Upper lobe of right lung (tissue), 1 donor: ENCODE data around the gene CTNNA3. TPM values are rescaled to one million over a fixed set of nuclear protein-coding genes. Genes with fewer than 3 reads are reported as not detected.

Experiments used
- ATAC-seq: fragments of 200-7000 bp; cut with Tn5 transposase; one replicate; pipeline ENCODE4 v1.9.1; 2020; ENCODE audit warnings: mild to moderate bottlenecking, moderate library complexity
- DNase-seq: peaks from one replicate; pipeline ENCODE4 v3.0.0-alpha.2; 2020
- H3K27ac ChIP-seq: fragments of 200-600 bp; one replicate; pipeline ENCODE4 v1.8.0; 2022
- H3K27me3 ChIP-seq: fragments of 200-600 bp; one replicate; pipeline ENCODE4 v1.8.0; 2022; ENCODE audit warnings: mild to moderate bottlenecking
- H3K36me3 ChIP-seq: fragments of 200-600 bp; one replicate; pipeline ENCODE4 v1.8.0; 2022
- H3K4me1 ChIP-seq: fragments of 200-600 bp; one replicate; pipeline ENCODE4 v1.8.0; 2022
- H3K4me3 ChIP-seq: fragments of 200-600 bp; one replicate; pipeline ENCODE4 v1.8.0; 2022; ENCODE audit warnings: mild to moderate bottlenecking
- H3K9me3 ChIP-seq: fragments of 200-600 bp; one replicate; pipeline ENCODE4 v1.8.0; 2022
- intact Hi-C: fragments of 100-400 bp; cut with DNase I; formaldehyde crosslinking; loops from one replicate; pipeline ENCODE4 v1.11.0; 2022
- total RNA-seq: library from RNA; stranded (reverse); fragmentation: NEBNext Ultra II Directional; extraction: Animal tissue kit (Norgen Biotek cat#: 25700); gene quantifications from one replicate; pipeline ENCODE4 v1.2.1, GENCODE V29; 2021
- TF ChIP-seq, protein P1 (sequence below): fragments of 200-600 bp; IDR thresholded peaks from one replicate; pipeline ENCODE4 v1.8.0; 2022; ENCODE audit warnings: antibody characterized with exemption
- donor health status: DM: no; HTN: yes; CAD: no; lungs with severe emphysema.

Gene CTNNA3
- total RNA-seq, 1 donor from 2014 or later = 0.67 TPM

DNA sequence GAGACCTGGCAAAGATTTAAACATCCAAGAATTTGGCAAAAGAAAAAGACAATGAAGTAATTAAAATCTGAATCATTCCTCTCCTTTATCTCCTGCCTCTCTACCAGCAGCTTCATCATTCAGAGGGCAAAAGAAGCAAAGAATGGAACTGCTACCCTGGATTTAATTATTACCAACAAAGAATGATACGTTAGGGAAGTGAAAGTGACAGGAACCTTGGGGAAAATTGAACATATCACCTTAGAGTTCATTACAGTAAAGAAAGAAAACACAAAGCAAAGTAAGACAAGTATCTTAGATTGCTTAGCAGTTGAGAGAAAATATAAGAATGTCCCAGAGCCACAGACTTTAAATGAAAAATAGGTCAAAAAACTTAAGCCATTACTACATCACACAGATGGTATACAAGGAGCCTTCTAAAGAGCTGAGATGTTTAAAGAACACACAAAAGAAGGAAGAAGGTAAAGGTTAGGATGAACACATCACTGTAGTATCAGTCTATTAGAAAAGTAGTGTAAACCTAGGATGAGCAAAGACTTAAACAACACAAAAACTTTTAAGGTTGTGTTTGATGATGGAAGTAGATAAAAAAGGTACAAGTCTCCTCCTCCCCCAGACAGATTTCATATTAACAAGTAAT is 17.5 kb downstream of the CTNNA3 start:
- Histone ChIP-seq H3K4me1 (no peaks in the 10 kb centered on the region), H3K9me3 (no peaks in the 10 kb centered on the region), H3K36me3 (no peaks in the 10 kb centered on the region), H3K27ac (no peak overlapping the region), H3K4me3 (no peak overlapping the region), H3K27me3 (peaks cover 8% of the 10 kb centered on the region)
- TF ChIP-seq, protein P1, sequence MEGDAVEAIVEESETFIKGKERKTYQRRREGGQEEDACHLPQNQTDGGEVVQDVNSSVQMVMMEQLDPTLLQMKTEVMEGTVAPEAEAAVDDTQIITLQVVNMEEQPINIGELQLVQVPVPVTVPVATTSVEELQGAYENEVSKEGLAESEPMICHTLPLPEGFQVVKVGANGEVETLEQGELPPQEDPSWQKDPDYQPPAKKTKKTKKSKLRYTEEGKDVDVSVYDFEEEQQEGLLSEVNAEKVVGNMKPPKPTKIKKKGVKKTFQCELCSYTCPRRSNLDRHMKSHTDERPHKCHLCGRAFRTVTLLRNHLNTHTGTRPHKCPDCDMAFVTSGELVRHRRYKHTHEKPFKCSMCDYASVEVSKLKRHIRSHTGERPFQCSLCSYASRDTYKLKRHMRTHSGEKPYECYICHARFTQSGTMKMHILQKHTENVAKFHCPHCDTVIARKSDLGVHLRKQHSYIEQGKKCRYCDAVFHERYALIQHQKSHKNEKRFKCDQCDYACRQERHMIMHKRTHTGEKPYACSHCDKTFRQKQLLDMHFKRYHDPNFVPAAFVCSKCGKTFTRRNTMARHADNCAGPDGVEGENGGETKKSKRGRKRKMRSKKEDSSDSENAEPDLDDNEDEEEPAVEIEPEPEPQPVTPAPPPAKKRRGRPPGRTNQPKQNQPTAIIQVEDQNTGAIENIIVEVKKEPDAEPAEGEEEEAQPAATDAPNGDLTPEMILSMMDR = no peak
- intact Hi-C loops = no loop called here
- ATAC-seq (no peak), DNase-seq (no peak)

DNA sequence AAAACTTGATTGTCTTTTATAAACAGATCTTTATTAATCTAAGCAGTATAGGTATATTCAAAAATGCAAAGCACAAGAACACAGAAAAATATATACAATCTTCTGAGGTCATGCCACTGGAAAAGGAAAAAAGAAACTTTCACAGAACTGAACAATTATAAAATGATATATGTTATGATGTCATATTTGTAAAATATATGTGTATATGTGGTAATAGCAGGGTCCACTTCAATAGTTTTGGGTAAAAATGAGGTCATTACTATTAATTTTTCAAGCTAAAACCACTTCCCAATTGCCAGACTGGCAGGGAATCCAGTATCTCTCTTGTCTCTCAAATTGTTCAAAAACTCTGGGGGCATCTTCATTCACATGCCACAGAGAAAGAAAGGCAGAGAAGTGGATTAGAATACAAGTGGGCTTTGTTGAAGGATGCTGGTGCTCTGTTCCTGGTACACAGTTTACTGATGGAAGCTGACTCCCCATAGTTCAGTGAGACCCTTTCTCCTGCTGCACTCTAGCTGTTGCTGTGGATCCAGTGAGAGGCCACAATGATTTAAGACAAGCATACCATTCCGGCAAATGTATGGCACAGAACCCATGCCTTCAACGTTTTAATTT is 19.7 kb downstream of the CTNNA3 start:
- H3K36me3 ChIP-seq = no peaks in the 10 kb centered on the region
- H3K27me3 ChIP-seq = peaks cover 8% of the 10 kb centered on the region
- H3K27ac ChIP-seq = no peak overlapping the region
- DNase-seq (no peak), ATAC-seq (no peak)
- no peaks in the 10 kb centered on the region for H3K4me1 ChIP-seq
- no peaks in the 10 kb centered on the region for H3K9me3 ChIP-seq
- no peak overlapping the region for H3K4me3 ChIP-seq
- TF ChIP-seq, protein P1 = no peak
- intact Hi-C loops = no loop called here

DNA sequence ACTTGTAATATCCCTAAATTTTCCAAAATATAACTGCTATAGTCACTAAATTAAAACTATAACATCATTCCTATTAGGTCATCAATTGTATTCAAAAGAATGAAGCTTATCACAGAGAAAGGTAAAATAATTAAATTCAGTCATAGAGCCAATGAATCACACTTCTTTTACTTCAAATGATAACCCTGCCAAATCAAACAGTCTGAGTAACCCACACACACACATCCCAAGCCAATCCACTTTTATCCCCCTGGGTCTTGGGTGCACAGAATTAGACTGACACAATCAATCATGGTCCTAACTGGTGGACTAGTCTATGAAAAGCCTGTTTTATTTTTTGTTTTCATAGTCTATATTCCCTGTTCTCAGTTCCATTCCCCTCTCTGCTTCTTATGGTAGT is 25.6 kb downstream of the CTNNA3 start:
- Histone ChIP-seq H3K27ac (no peak overlapping the region), H3K36me3 (no peaks in the 10 kb centered on the region), H3K9me3 (no peaks in the 10 kb centered on the region), H3K4me1 (no peaks in the 10 kb centered on the region), H3K4me3 (no peak overlapping the region), H3K27me3 (no peaks in the 10 kb centered on the region)
- no peak for ATAC-seq
- TF ChIP-seq, protein P1 = no peak
- intact Hi-C loops = no loop called here
- no peak for DNase-seq

DNA sequence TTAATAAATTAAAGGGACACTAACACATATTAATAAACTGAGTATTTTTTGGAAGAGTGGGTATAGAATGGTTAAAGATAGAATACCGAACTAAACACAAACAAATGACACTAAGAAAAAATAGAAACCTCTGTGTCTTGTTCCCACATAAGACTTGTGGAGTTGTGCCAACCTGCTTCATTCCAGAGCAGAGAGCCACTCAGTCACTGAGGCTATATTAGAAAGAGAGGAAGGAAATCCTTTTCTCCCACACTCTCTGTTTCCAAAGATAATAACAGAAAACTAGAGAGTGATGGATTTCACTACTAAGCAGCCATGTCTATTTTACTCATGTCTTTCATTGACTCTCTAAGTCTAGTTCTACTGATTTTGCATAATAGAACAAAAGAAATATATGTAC is 26.0 kb downstream of the CTNNA3 start:
- no peak overlapping the region for H3K27ac ChIP-seq
- no peaks in the 10 kb centered on the region for H3K9me3 ChIP-seq
- intact Hi-C loops = no loop called here
- H3K36me3 ChIP-seq = no peaks in the 10 kb centered on the region
- TF ChIP-seq, protein P1 = no peak
- H3K4me3 ChIP-seq = no peak overlapping the region
- no peaks in the 10 kb centered on the region for H3K4me1 ChIP-seq
- no peak for ATAC-seq
- no peaks in the 10 kb centered on the region for H3K27me3 ChIP-seq
- no peak for DNase-seq

DNA sequence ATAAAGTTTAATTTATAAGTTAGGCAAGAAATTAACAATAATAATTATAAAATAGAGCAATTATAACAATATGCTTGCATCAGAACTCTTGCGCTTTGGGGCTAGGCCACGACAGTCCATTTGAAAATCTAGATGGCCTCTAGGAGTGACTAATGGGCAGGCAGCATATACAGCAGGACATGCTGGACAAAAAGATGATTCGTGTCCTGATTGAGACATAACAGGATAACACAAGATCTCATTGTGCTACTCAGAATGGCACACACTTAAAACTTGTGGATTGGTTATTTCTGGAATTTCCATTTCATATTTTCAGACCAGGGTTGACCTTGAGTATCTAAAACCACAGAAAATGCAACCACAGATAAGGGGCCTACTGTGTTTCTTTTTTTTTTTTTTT is 27.5 kb downstream of the CTNNA3 start:
- intact Hi-C loops = no loop called here
- TF ChIP-seq, protein P1 = no peak
- Histone ChIP-seq H3K9me3 (no peaks in the 10 kb centered on the region), H3K4me1 (no peaks in the 10 kb centered on the region), H3K36me3 (no peaks in the 10 kb centered on the region), H3K4me3 (no peak overlapping the region), H3K27ac (no peak overlapping the region), H3K27me3 (no peaks in the 10 kb centered on the region)
- ATAC-seq (no peak), DNase-seq (no peak)
